GM12878 (cell line): Measurements from ENCODE around the gene DLX6. TPM values are rescaled to one million over a fixed set of nuclear protein-coding genes. Genes with fewer than 3 reads are reported as not detected.
A peak's percentile ranks its signal among the peaks of the same experiment; 100 is the strongest.
"Not testable (repeated sequence)": the region's sequence is repeated elsewhere in the genome, so short reads cannot be mapped to it uniquely, and the experiment has no call there.

Experiments
- ATAC-seq: fragments of 200-7000 bp; cut with Tn5 transposase; 3 replicates; pipeline ENCODE4 v1.9.1; 2020; ENCODE audit warnings: mild to moderate bottlenecking, moderate library complexity
- BruUV-seq: library from RNA; stranded (reverse); fragments of 400-500 nt; replicated peaks from 2 replicates; lab custom pipeline; 2021; lab: Mats Ljungman, UMichigan
- CTCF ChIA-PET: fragments of 300-600 bp; sonication (Branson Sonifier 250); formaldehyde crosslinking; extraction: SDS; loops from one replicate; lab custom pipeline; 2021; ENCODE audit warnings: inconsistent platforms; lab: Yijun Ruan, JAX
- POLR2A ChIA-PET: fragments of 350-600 bp; formaldehyde crosslinking; extraction: SDS; loops from one replicate; lab custom pipeline; 2021; ENCODE audit warnings: inconsistent platforms; lab: Charles Lee
- RAD21 ChIA-PET: fragments of 300-600 bp; sonication (Branson Sonifier 250); formaldehyde crosslinking; loops from one replicate; lab custom pipeline; 2023; ENCODE audit warnings: antibody characterized with exemption; ENCODE audit not compliant: unreplicated experiment; lab: Charles Lee
- SMC1A ChIA-PET: fragments of 300-600 bp; sonication (Branson Sonifier 250); formaldehyde crosslinking; loops from one replicate; lab custom pipeline; 2023; ENCODE audit not compliant: unreplicated experiment, uncharacterized antibody; lab: Charles Lee
- DNase-seq: peaks from one replicate; pipeline ENCODE4 v3.0.0-alpha.2; 2011; ENCODE audit warnings: low read depth, low spot score
- FAIRE-seq: peaks from 3 replicates; lab custom pipeline; 2011; peaks lifted over from hg19 to GRCh38; lab: Jason Lieb, UNC
- H2AFZ ChIP-seq: 2 replicates; pipeline ENCODE4 v1.6.0; 2011; ENCODE audit warnings: low read depth, low read length, control low read depth; ENCODE audit not compliant: control insufficient read depth
- H3K27ac ChIP-seq: 2 replicates; pipeline ENCODE4 v1.5.1; 2011; ENCODE audit warnings: control low read depth; ENCODE audit not compliant: control insufficient read depth, insufficient read depth
- H3K27me3 ChIP-seq, 2 experiments: replicated peaks in 1 of 2; 2 replicates each; pipeline versions ENCODE4 v1.6.0 to v1.6.1; 2011; ENCODE audit warnings: low read length in 1 of 2; ENCODE audit not compliant: control insufficient read depth in 2 of 2, insufficient read depth in 2 of 2
- H3K36me3 ChIP-seq, 2 experiments: 2 replicates each; pipeline ENCODE4 v1.5.1; 2011; ENCODE audit warnings: low read length in 1 of 2; ENCODE audit not compliant: control insufficient read depth in 2 of 2, insufficient read depth in 2 of 2
- H3K4me1 ChIP-seq: 2 replicates; pipeline ENCODE4 v1.6.1; 2011; ENCODE audit warnings: mild to moderate bottlenecking, low read length, moderate library complexity, mixed read lengths; ENCODE audit not compliant: control insufficient read depth, insufficient read depth
- H3K4me2 ChIP-seq: 2 replicates; pipeline ENCODE4 v1.6.0; 2011; ENCODE audit warnings: control low read depth; ENCODE audit not compliant: control insufficient read depth, insufficient read depth
- H3K4me3 ChIP-seq: fragments of 200-600 bp; sonication (generic); 2 replicates; pipeline ENCODE4 v1.5.1; 2016
- H3K79me2 ChIP-seq: 2 replicates; pipeline ENCODE4 v1.6.0; 2011; ENCODE audit warnings: low read length; ENCODE audit not compliant: control insufficient read depth, insufficient read depth
- H3K9ac ChIP-seq: 2 replicates; pipeline ENCODE4 v1.8.0; 2011; ENCODE audit warnings: low read length, control low read depth, mixed read lengths; ENCODE audit not compliant: control insufficient read depth, insufficient read depth
- H3K9me3 ChIP-seq: replicated peaks from 3 replicates; pipeline ENCODE4 v1.5.1; 2011; ENCODE audit warnings: mild to moderate bottlenecking, low read length; ENCODE audit not compliant: control insufficient read depth, insufficient read depth
- H4K20me1 ChIP-seq: 2 replicates; pipeline ENCODE4 v1.6.0; 2011; ENCODE audit not compliant: control insufficient read depth, insufficient read depth
- CEBPB ChIP-seq, 2 experiments: fragments of 150-350 bp in 1 of 2; IDR thresholded peaks; 2 replicates each; pipeline ENCODE4 v1.6.1; 2012 to 2014; ENCODE audit warnings: low read depth in 2 of 2, low read length in 2 of 2, borderline replicate concordance in 1 of 2, inconsistent platforms in 1 of 2
- CHD4 ChIP-seq: fragments of 200-600 bp; sonication (generic); IDR thresholded peaks from 2 replicates; pipeline ENCODE4 v1.6.1; 2016; ENCODE audit warnings: mild to moderate bottlenecking
- CTCF ChIP-seq, 3 experiments: IDR thresholded peaks in 2 of 3; conservative IDR thresholded peaks in 1 of 3; 2 replicates each; pipeline ENCODE4 v1.5.1; 2011; ENCODE audit warnings: low read depth in 3 of 3, low read length in 3 of 3, mild to moderate bottlenecking in 3 of 3, control low read depth in 2 of 3, moderate library complexity in 2 of 3, inconsistent platforms in 1 of 3, mixed read lengths in 1 of 3; ENCODE audit not compliant: control insufficient read depth in 2 of 3, insufficient read depth in 1 of 3; ENCODE audit errors: extremely low read depth in 1 of 3
- GABPA ChIP-seq: IDR thresholded peaks from 2 replicates; pipeline ENCODE4 v1.6.1; 2014; ENCODE audit warnings: antibody characterized with exemption, low read depth, mild to moderate bottlenecking, inconsistent platforms
- IRF4 ChIP-seq: IDR thresholded peaks from 2 replicates; pipeline ENCODE4 v1.6.1; 2011; ENCODE audit warnings: low read depth, low read length
- MTA3 ChIP-seq: IDR thresholded peaks from 2 replicates; pipeline ENCODE4 v1.6.1; 2012; ENCODE audit warnings: low read length, inconsistent platforms, borderline replicate concordance
- POU2F2 ChIP-seq: IDR thresholded peaks from 3 replicates; pipeline ENCODE4 v1.6.1; 2011; ENCODE audit warnings: low read depth, mild to moderate bottlenecking, low read length, borderline replicate concordance
- RAD21 ChIP-seq: IDR thresholded peaks from 2 replicates; pipeline ENCODE4 v1.6.1; 2011; ENCODE audit warnings: mild to moderate bottlenecking, low read depth, low read length, moderate library complexity; ENCODE audit not compliant: insufficient read depth
- RBBP5 ChIP-seq: fragments of 200-600 bp; sonication (generic); conservative IDR thresholded peaks from 2 replicates; pipeline ENCODE4 v1.6.1; 2016
- RUNX3 ChIP-seq: IDR thresholded peaks from 2 replicates; pipeline ENCODE4 v1.6.1; 2012; ENCODE audit warnings: low read length, inconsistent platforms
- SMC3 ChIP-seq: IDR thresholded peaks from 2 replicates; pipeline ENCODE4 v1.6.1; 2011; ENCODE audit warnings: low read length, improper control_type of control experiment, borderline replicate concordance
- WRNIP1 ChIP-seq: IDR thresholded peaks from 2 replicates; pipeline ENCODE4 v1.6.1; 2011; ENCODE audit warnings: low read depth, low read length, improper control_type of control experiment, borderline replicate concordance
- YY1 ChIP-seq: IDR thresholded peaks from 2 replicates; pipeline ENCODE4 v1.6.1; 2011; ENCODE audit warnings: low read depth, mild to moderate bottlenecking, low read length
- WGBS: methylation state at CpG from one replicate; pipeline ENCODE4 v1.1.6; 2016; ENCODE audit warnings: low lambda C conversion rate; ENCODE audit not compliant: insufficient replicate concordance, insufficient coverage; ENCODE audit errors: missing lambda C conversion rate; 5-methylcytosine and 5-hydroxymethylcytosine counted together
- in situ Hi-C: fragments of 300-500 bp; cut with MboI; formaldehyde crosslinking; loops from 9 replicates; pipeline ENCODE4 v1.14.3; 2018; ENCODE audit warnings: mixed read lengths
- intact Hi-C: fragments of 100-400 bp; cut with micrococcal nuclease; formaldehyde crosslinking; loops from one replicate; pipeline ENCODE4 v1.14.2; 2022; ENCODE audit not compliant: unreplicated experiment
- polyA plus RNA-seq, 11 experiments: library from polyadenylated mRNA; depleted of rRNA in 4 of 11; unstranded in 6 of 11; stranded (reverse) in 5 of 11; fragments of >200 nt; fragmentation: Nextera tagmentation in 4 of 11; fragmentation: Illumina TruSeq in 1 of 11; extraction: Ambion mirVana in 4 of 11; extraction: Trizol in 1 of 11; gene quantifications; 1 replicate in 1 of 11; 2 replicates in 10 of 11; pipeline versions ENCODE4 v1.2.1 to v1.2.3, GENCODE V29; 2011 to 2016; ENCODE audit warnings: inconsistent platforms in 2 of 11, missing spikeins in 2 of 11, low read depth in 1 of 11
- total RNA-seq, 4 experiments: library from RNA; depleted of rRNA in 3 of 4; stranded (reverse); fragments of >200 nt in 3 of 4; fragmentation: Illumina TruSeq in 1 of 4; extraction: Trizol in 1 of 4; gene quantifications; 2 replicates each; pipeline versions ENCODE4 v1.2.1 to v1.2.3, GENCODE V29; 2013 to 2021

Gene DLX6
- total and polyA plus RNA-seq, 10 of the 15 experiments (the other 5 are each of a cell fraction or from before 2014, with no cell fraction given) = not detected

GRCh38 chr7:97027427-97028234 lies 22.3 kb downstream of the DLX6 start:
- peak overlapping the region; percentile 28 for H2AFZ ChIP-seq
- peak overlapping the region; percentile 75 for H3K4me2 ChIP-seq
- CTCF ChIA-PET = interaction anchor here (0.5 to 5.7 kb wide), 31 partner anchors 12 to 1309 kb away, joined by 3 to 91 read pairs (median 4); no protein-coding TSS in a partner anchor
- FAIRE-seq = peak; percentile 93
- H3K9me3 ChIP-seq = no peaks in the 10 kb centered on the region
- SMC1A ChIA-PET = interaction anchor here (0.7 to 1.7 kb wide), 18 partner anchors 11 to 1310 kb away, joined by 3 to 22 read pairs (median 4); no protein-coding TSS in a partner anchor
- H3K36me3 ChIP-seq = no peaks in the 10 kb centered on the region
- no peaks in the 10 kb centered on the region for H3K4me1 ChIP-seq
- POLR2A ChIA-PET = no interaction called here
- no peak overlapping the region for H3K9ac ChIP-seq
- intact Hi-C loops = loop anchor here (1.0 kb wide), 3 partner anchors 612 to 1111 kb away; no protein-coding TSS in a partner anchor
- 10% methylated on average over 22 of the region's 23 CpGs for WGBS
- RAD21 ChIA-PET = interaction anchor here (0.6 to 2.8 kb wide), 20 partner anchors 8 to 1304 kb away, joined by 3 to 28 read pairs (median 3); no protein-coding TSS in a partner anchor
- in situ Hi-C loops = loop anchor here (5.0 to 10.0 kb wide), 3 partner anchors 613 to 1115 kb away; no protein-coding TSS in a partner anchor
- peak; percentile 13 for DNase-seq
- no peak overlapping the region for H3K4me3 ChIP-seq
- H3K27me3 ChIP-seq = peaks cover 15 to 25% of the 10 kb centered on the region in 2 experiments
- TF ChIP-seq CEBPB (IDR thresholded peaks at IDR 0.05; ENCODE audit: borderline replicate concordance in 1 of 2, low read depth in 2 of 2, low read length in 2 of 2) (peak in 1 of 2 experiments; percentile 8; a peak in 1 of 4 replicates), WRNIP1 (0 out of 2 replicates have a peak, but pooled peaks have one; percentile 68), CHD4 (no peak), RAD21 (peak; percentile 93), IRF4 (peak; percentile 56; the same call in 1 of the 2 replicates), POU2F2 (no peak; the same call in 2 of the 3 replicates), GABPA (no peak), SMC3 (peak; percentile 97), RUNX3 (0 out of 2 replicates have a peak, but pooled peaks have one; percentile 7), MTA3 (no peak), YY1 (0 out of 2 replicates have a peak, but pooled peaks have one; percentile 59), CTCF (IDR thresholded peaks at IDR 0.05 in 2 of 3, conservative IDR thresholded peaks at IDR 0.05 in 1 of 3; ENCODE audit: control insufficient read depth in 2 of 3, extremely low read depth in 1 of 3, insufficient read depth in 1 of 3, low read depth in 3 of 3, low read length in 3 of 3) (peak; percentile 87 to 94 (median 89)), RBBP5 (no peak)
- H3K79me2 ChIP-seq = no peaks in the 10 kb centered on the region
- no TSS peak for BruUV-seq
- no peak overlapping the region for H3K27ac ChIP-seq
- peak; percentile 99 for ATAC-seq
- no peaks in the 10 kb centered on the region for H4K20me1 ChIP-seq

- WGBS = 63% methylated on average over 29 of the region's 30 CpGs
- H3K9ac ChIP-seq, H2AFZ ChIP-seq, ATAC-seq, H3K4me1 ChIP-seq, H3K9me3 ChIP-seq, intact Hi-C loops, H3K4me3 ChIP-seq, H4K20me1 ChIP-seq, H3K27ac ChIP-seq, in situ Hi-C loops, RAD21 ChIA-PET, H3K36me3 ChIP-seq, CTCF ChIA-PET, BruUV-seq, FAIRE-seq, POLR2A ChIA-PET, DNase-seq, SMC1A ChIA-PET, H3K4me2 ChIP-seq, H3K79me2 ChIP-seq, H3K27me3 ChIP-seq: not testable (repeated sequence)
Measured at GRCh38 chr7:97034213-97034852, 29.0 kb downstream of the DLX6 start.
